Measurements from ENCODE around the gene SBF1. TPM values are rescaled to one million over a fixed set of nuclear protein-coding genes. Genes with fewer than 3 reads are reported as not detected.
A peak's percentile ranks its signal among the peaks of the same experiment; 100 is the strongest.

Gene SBF1
- total and polyA plus RNA-seq, 2 of the 13 experiments (the other 11 are each of a cell fraction or from before 2014, with no cell fraction given), result 31.7 to 40.9 TPM

- no peak for TF ChIP-seq ZNF83 (CRISPR knock-in tag; IDR thresholded peaks at IDR 0.05; ENCODE audit: borderline replicate concordance)
- no peak for TF ChIP-seq KLF13 (CRISPR knock-in tag; IDR thresholded peaks at IDR 0.05)
- TF ChIP-seq SSRP1 (CRISPR knock-in tag; IDR thresholded peaks at IDR 0.05), result peak; percentile 61; the same call in 1 of the 2 replicates
- TF ChIP-seq, protein P1, sequence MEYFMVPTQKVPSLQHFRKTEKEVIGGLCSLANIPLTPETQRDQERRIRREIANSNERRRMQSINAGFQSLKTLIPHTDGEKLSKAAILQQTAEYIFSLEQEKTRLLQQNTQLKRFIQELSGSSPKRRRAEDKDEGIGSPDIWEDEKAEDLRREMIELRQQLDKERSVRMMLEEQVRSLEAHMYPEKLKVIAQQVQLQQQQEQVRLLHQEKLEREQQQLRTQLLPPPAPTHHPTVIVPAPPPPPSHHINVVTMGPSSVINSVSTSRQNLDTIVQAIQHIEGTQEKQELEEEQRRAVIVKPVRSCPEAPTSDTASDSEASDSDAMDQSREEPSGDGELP (IDR thresholded peaks at IDR 0.05; ENCODE audit: borderline replicate concordance, low read depth), result no peak
- no peak for TF ChIP-seq ZNF597 (CRISPR knock-in tag; IDR thresholded peaks at IDR 0.05)
- TF ChIP-seq JUND (CRISPR knock-in tag; IDR thresholded peaks at IDR 0.05), result no peak
- no peak for TF ChIP-seq CERS6 (CRISPR knock-in tag; IDR thresholded peaks at IDR 0.05)
- TF ChIP-seq AHDC1 (CRISPR knock-in tag; IDR thresholded peaks at IDR 0.05; ENCODE audit: borderline replicate concordance), result no peak
- no peak for TF ChIP-seq CCAR2 (optimal IDR thresholded peaks at IDR 0.05; ENCODE audit: low read depth, low read length)
- peak; percentile 94 for TF ChIP-seq AGO1 (IDR thresholded peaks at IDR 0.05; ENCODE audit: low read depth, low read length, poor library complexity, severe bottlenecking)
- TF ChIP-seq ZMYM2 (CRISPR knock-in tag; IDR thresholded peaks at IDR 0.05), result no peak
- TF ChIP-seq ZBTB7A (CRISPR knock-in tag; IDR thresholded peaks at IDR 0.05), result 0 out of 2 replicates have a peak, but pooled peaks have one; percentile 23
- no peak for TF ChIP-seq ZNF124 (CRISPR knock-in tag; IDR thresholded peaks at IDR 0.05)
- no peak for TF ChIP-seq TERF1 (CRISPR knock-in tag; IDR thresholded peaks at IDR 0.05)
- no peak for TF ChIP-seq ZNF138 (CRISPR knock-in tag; IDR thresholded peaks at IDR 0.05; ENCODE audit: low read depth)
- 0 out of 2 replicates have a peak, but pooled peaks have one; percentile 20 for TF ChIP-seq ZNF747 (CRISPR knock-in tag; IDR thresholded peaks at IDR 0.05; ENCODE audit: borderline replicate concordance)
- no peak for TF ChIP-seq YEATS4 (CRISPR knock-in tag; IDR thresholded peaks at IDR 0.05; ENCODE audit: borderline replicate concordance)
- TF ChIP-seq ZNF530 (CRISPR knock-in tag; IDR thresholded peaks at IDR 0.05; ENCODE audit: low read depth), result 0 out of 2 replicates have a peak, but pooled peaks have one; percentile 56
- no peak for TF ChIP-seq ZNF282 (IDR thresholded peaks at IDR 0.05; ENCODE audit: partially characterized antibody)
- TF ChIP-seq SNAPC2 (CRISPR knock-in tag; IDR thresholded peaks at IDR 0.05), result no peak
Observed at GRCh38 chr22:50445071-50445879, 29.6 kb downstream of the SBF1 start (continued).

All from HepG2 (cell line).